Caki2 (cell line): ENCODE data around the gene OR51D1. TPM values are rescaled to one million over a fixed set of nuclear protein-coding genes. Genes with fewer than 3 reads are reported as not detected.

ENCODE experiments used
- DNase-seq: peaks from one replicate; pipeline ENCODE4 v3.0.0-alpha.2; 2015; ENCODE audit warnings: low read depth
- in situ Hi-C: cut with HindIII; loops from 2 replicates; pipeline ENCODE4 v1.10.0; 2016; ENCODE audit warnings: low sequenced_read_pairs, low pct_unique_long_range_greater_than_20kb, mixed read lengths
- total RNA-seq: library from RNA; depleted of rRNA; stranded (reverse); fragments of >200 nt; shearing (Covaris generic); gene quantifications from 2 replicates; pipeline ENCODE4 v1.2.3, GENCODE V29; 2014; ENCODE audit warnings: low replicate concordance; rRNA removed

Gene OR51D1, protein sequence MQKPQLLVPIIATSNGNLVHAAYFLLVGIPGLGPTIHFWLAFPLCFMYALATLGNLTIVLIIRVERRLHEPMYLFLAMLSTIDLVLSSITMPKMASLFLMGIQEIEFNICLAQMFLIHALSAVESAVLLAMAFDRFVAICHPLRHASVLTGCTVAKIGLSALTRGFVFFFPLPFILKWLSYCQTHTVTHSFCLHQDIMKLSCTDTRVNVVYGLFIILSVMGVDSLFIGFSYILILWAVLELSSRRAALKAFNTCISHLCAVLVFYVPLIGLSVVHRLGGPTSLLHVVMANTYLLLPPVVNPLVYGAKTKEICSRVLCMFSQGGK
- total RNA-seq, result not detected in 2 replicates

DNA sequence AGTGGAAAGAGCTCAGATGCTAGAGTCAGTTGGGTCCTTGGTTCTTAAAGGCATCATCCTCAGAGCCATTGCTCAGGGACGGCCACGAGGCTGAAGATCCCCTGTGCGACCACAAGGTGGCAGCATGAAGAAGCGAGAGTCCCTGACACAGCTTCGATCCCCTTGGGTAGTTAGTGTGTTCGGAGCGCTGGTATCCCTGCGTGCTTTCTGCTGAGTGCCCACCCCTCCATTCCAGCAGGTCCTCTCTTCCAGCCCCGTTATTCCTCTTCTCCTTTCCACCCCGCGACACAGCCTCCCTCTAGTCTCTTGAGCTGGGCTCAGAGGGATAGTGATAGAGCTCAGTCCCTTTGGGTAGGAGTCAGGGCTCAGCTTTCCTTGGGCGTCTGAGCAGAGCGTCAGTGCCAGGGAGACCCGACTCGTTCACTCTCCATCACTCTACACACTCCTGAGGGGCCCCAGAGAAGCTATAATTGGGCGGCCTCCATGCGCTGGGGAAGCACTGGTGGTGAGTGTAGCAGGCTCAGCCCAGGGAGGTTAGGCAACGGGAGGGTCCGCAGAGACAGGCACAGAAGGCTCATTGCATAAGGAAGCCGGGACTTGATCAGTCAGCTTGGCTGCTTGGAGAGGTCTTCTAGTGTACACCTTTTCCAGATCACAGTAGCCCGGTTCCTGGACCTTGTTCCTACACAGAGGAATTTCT, at the start of gene OR51D1:
Gene OR51D1 (plus strand): TSS at position 516 of the 700 bp plus-strand sequence. CDS start 2,314 bp downstream, outside the sequence.
- DNase-seq, result peak; percentile 42
- in situ Hi-C loops, result no loop called here

GRCh38 chr11:4589017-4589416, 48.3 kb upstream of the OR51D1 start:
- DNase-seq, result no peak
- in situ Hi-C loops, result no loop called here

GRCh38 chr11:4593739-4594138, 43.5 kb upstream of the OR51D1 start, which contains the start of gene OR52I1:
Gene OR52I1, plus strand, starts transcription at chr11:4594039. Its CDS starts 0 bp downstream, at chr11:4594039.
- DNase-seq, result no peak
- in situ Hi-C loops, result no loop called here

- in situ Hi-C loops, result no loop called here
- DNase-seq, result no peak
These were observed 32.2 kb upstream of the OR51D1 start for GRCh38 chr11:4605057-4605456.

- DNase-seq, result no peak
- in situ Hi-C loops, result no loop called here
These were observed 30.9 kb upstream of the OR51D1 start for GRCh38 chr11:4606231-4607015.

DNA sequence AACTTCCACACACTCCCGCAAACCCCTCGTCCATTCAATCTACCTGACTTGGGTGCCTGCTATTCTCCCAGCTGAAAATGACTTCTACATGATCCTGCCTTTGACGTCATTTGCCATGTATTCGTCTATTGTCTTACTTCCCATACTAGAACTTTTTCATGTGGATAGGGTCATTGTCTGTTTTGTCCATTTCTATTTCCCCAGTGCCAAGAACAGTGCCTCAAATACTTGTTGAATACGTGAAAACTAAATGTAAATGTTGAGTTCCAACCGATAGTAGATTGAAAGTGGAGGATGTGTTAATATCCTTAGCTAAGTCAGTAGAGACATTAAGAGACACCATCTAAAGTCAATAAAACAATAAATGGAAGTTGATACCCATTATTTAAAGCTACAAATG, 30.2 kb upstream of the OR51D1 start:
- DNase-seq, result no peak

GRCh38 chr11:4607781-4608666, 29.3 kb upstream of the OR51D1 start, which contains the start of gene TRIM68:
Gene TRIM68, minus strand, starts transcription at chr11:4608231. Its CDS starts 2,727 bp downstream, at chr11:4605504.
- in situ Hi-C loops, result no loop called here
- DNase-seq, result peak; percentile 88

More for the DNA sequence above, 30.2 kb upstream of the OR51D1 start:
- in situ Hi-C loops, result no loop called here

GRCh38 chr11:4610258-4610935, 26.9 kb upstream of the OR51D1 start:
- in situ Hi-C loops, result no loop called here

GRCh38 chr11:4611986-4612385, 25.3 kb upstream of the OR51D1 start:
- no peak for DNase-seq
- in situ Hi-C loops, result no loop called here

More at GRCh38 chr11:4610258-4610935, 26.9 kb upstream of the OR51D1 start:
- DNase-seq, result no peak

- in situ Hi-C loops, result no loop called here
- DNase-seq, result no peak
These were observed 21.3 kb upstream of the OR51D1 start for GRCh38 chr11:4615856-4616444.

DNA sequence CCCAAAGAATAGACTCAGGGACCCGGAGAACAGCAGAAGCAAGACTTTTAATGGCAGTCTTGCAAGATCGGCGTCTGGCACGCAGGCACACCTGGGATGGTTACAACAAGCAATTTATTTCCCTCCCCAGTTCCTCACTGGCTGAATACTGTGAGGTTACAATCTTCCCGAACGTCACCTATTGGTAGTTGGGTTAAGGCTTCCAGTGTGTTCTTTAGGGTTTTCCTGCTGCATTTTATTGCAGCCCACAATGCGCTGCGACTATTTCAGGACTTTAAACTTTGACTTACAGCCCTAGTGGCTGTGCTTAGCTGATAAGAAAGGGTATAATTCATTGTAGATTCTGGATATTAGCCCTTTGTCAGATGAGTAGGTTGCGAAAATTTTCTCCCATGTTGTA, 17.8 kb upstream of the OR51D1 start:
- no peak for DNase-seq
- in situ Hi-C loops, result no loop called here

- peak; percentile 18 for DNase-seq
- in situ Hi-C loops, result no loop called here
These were observed 10.8 kb upstream of the OR51D1 start for GRCh38 chr11:4626207-4627099.

GRCh38 chr11:4636136-4636535, 1.1 kb upstream of the OR51D1 start:
- DNase-seq, result no peak
- in situ Hi-C loops, result no loop called here

DNA sequence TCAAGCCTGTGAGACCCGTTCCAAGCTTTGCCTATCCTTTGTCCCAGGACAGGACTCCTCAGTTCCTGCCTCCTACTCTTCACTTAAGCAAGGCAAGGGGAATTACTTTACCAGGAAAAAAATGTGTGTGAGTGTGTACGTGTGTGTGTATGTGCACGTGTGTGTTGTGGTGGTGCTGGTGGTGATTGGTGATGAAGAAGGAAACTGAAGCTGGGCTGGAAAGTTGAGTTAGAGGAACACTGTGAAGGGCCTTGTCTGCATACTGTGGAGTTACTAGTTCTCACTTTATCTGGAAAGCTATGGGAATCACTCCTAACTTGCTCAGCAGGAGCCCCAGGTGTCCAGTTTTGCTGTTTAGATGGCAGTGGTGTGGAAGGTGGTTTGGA, 378 bp downstream of the OR51D1 start:
- DNase-seq, result no peak
- in situ Hi-C loops, result no loop called here

DNA sequence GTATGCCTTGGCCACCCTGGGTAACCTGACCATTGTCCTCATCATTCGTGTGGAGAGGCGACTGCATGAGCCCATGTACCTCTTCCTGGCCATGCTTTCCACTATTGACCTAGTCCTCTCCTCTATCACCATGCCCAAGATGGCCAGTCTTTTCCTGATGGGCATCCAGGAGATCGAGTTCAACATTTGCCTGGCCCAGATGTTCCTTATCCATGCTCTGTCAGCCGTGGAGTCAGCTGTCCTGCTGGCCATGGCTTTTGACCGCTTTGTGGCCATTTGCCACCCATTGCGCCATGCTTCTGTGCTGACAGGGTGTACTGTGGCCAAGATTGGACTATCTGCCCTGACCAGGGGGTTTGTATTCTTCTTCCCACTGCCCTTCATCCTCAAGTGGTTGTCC, 2.7 kb downstream of the OR51D1 start:
- no peak for DNase-seq
- in situ Hi-C loops, result no loop called here

DNA sequence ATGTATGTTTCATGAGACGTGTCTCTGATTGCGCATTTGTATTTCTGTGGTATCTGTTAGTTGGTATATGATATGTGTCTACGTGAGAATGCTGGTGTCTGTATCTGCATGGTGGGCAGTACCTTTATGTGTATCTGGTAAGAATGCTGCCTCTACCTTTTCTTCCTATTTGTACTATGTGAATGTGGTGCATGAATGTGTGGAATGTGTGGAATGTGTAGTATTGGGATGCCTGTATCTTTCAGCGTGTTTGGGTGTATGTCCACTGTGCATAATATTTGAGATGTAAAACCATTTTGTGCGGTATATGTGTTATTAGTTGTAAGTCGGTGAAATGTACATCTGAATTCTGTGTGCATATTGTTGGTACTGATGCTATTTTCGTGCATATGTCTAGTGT, 4.2 kb downstream of the OR51D1 start:
- in situ Hi-C loops, result no loop called here
- no peak for DNase-seq
